Naive thymus-derived CD4-positive, alpha-beta T cell (primary cell): ENCODE measurements around the gene PTPRK. TPM values are rescaled to one million over a fixed set of nuclear protein-coding genes. Genes with fewer than 3 reads are reported as not detected.

ENCODE experiments used
- ATAC-seq: fragments of 150-1000 bp; cut with Tn5 transposase; 2 replicates; pipeline ENCODE4 v1.10.0; 2021; ENCODE audit warnings: mild to moderate bottlenecking, moderate library complexity
- CTCF ChIA-PET: fragments of 350-600 bp; sonication (Branson Sonifier 250); formaldehyde crosslinking; loops from one replicate; lab custom pipeline; 2021; ENCODE audit warnings: antibody characterized with exemption; lab: Charles Lee
- POLR2A ChIA-PET: fragments of 350-600 bp; sonication (Branson Sonifier 250); formaldehyde crosslinking; loops from one replicate; lab custom pipeline; 2021; ENCODE audit warnings: antibody characterized with exemption, inconsistent platforms; lab: Charles Lee
- DNase-seq, 9 donors: peaks; one replicate each; pipeline versions ENCODE4 v3.0.0 to v3.0.0-alpha.2; 2020 to 2022; ENCODE audit warnings: mixed read lengths in 1 of 9
- H3K27ac ChIP-seq: one replicate; pipeline ENCODE4 v1.7.0; 2013; ENCODE audit warnings: mild to moderate bottlenecking, low read depth, low read length, moderate library complexity
- H3K27me3 ChIP-seq, 2 donors: one replicate each; pipeline ENCODE4 v1.7.0; 2013; ENCODE audit warnings: low read length in 2 of 2, mild to moderate bottlenecking in 2 of 2, moderate library complexity in 2 of 2; ENCODE audit not compliant: control insufficient read depth in 2 of 2, insufficient read depth in 2 of 2
- H3K36me3 ChIP-seq, 3 experiments: 1 replicate in 2 of 3; 2 replicates in 1 of 3; pipeline ENCODE4 v1.7.0; 2013; ENCODE audit warnings: low read length in 3 of 3, mild to moderate bottlenecking in 3 of 3, moderate library complexity in 1 of 3; ENCODE audit not compliant: insufficient read depth in 3 of 3, control insufficient read depth in 2 of 3
- H3K4me1 ChIP-seq, 2 donors: one replicate each; pipeline ENCODE4 v1.7.0; 2013; ENCODE audit warnings: low read length in 2 of 2, mild to moderate bottlenecking in 2 of 2, moderate library complexity in 1 of 2; ENCODE audit not compliant: control insufficient read depth in 2 of 2, insufficient read depth in 2 of 2
- H3K4me3 ChIP-seq: 2 replicates; pipeline ENCODE4 v1.7.0; 2013; ENCODE audit warnings: mild to moderate bottlenecking, low read length
- H3K9me3 ChIP-seq, 3 experiments: 1 replicate in 2 of 3; 2 replicates in 1 of 3; pipeline ENCODE4 v1.7.0; 2013; ENCODE audit warnings: low read length in 3 of 3; ENCODE audit not compliant: control insufficient read depth in 2 of 3
- H3K27ac Mint-ChIP-seq, 9 donors: one replicate each; pipeline ENCODE4 v1.8.0; 2020 to 2022; ENCODE audit warnings: mixed read lengths in 9 of 9, mild to moderate bottlenecking in 8 of 9, moderate library complexity in 5 of 9, inconsistent platforms in 2 of 9
- H3K27me3 Mint-ChIP-seq, 5 donors: one replicate each; pipeline ENCODE4 v1.8.0; 2021 to 2022; ENCODE audit warnings: mixed read lengths in 5 of 5, mild to moderate bottlenecking in 1 of 5
- H3K36me3 Mint-ChIP-seq, 5 donors: one replicate each; pipeline ENCODE4 v1.8.0; 2020 to 2022; ENCODE audit warnings: mixed read lengths in 5 of 5, mild to moderate bottlenecking in 3 of 5, inconsistent platforms in 1 of 5
- H3K4me1 Mint-ChIP-seq, 7 donors: one replicate each; pipeline ENCODE4 v1.8.0; 2020 to 2022; ENCODE audit warnings: mixed read lengths in 7 of 7, mild to moderate bottlenecking in 3 of 7, inconsistent platforms in 1 of 7
- H3K4me3 Mint-ChIP-seq, 10 donors: one replicate each; pipeline ENCODE4 v1.8.0; 2020 to 2022; ENCODE audit warnings: mild to moderate bottlenecking in 10 of 10, mixed read lengths in 10 of 10, moderate library complexity in 6 of 10, inconsistent platforms in 2 of 10
- H3K9me3 Mint-ChIP-seq, 11 donors: one replicate each; pipeline ENCODE4 v1.8.0; 2020 to 2022; ENCODE audit warnings: mixed read lengths in 11 of 11, mild to moderate bottlenecking in 4 of 11, inconsistent platforms in 1 of 11, moderate library complexity in 1 of 11
- intact Hi-C, 2 donors: fragments of 100-400 bp; cut with micrococcal nuclease; formaldehyde crosslinking; loops; one replicate each; pipeline ENCODE4 v1.15.1; 2023
- polyA plus RNA-seq, 2 donors: library from polyadenylated mRNA; unstranded; fragments of 300-500 nt; fragmentation: Illumina TruSeq; gene quantifications; one replicate each; pipeline ENCODE4 v1.2.3, GENCODE V29; 2021
- total RNA-seq, 6 experiments: library from RNA in 5 of 6; stranded (reverse) in 5 of 6; gene quantifications; 1 replicate in 5 of 6; 2 replicates in 1 of 6; pipeline ENCODE4 v1.2.3 and lab custom pipeline; 2021 to 2026

The PTPRK gene
- total and polyA plus RNA-seq, 7 experiments from 2014 or later, result 1.3 to 6.5 (median 2.3) TPM

DNA sequence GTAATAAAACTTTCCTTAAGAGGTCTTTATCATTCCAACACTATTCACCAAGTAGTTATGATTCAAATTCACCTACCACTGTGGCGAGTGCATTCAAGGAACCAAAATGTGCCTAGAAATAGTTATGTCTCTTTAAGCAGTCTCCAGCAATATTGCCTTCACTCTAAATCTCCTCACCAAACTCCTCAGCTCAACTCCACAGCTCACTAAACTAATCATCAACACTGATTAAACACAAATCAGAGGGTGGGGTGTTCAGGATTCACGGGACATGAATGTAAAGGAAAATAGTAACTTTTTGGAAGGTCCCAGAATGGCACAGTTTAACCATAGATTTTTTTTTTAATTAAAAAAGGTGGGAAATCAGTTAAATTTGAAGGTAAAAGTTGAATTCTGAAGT is 549.0 kb downstream of the PTPRK start:
- Histone ChIP-seq H3K27ac (peak overlapping the region; percentile 83), H3K4me3 (peak overlapping the region; percentile 43), H3K4me1 (peaks cover 36 to 44% of the 10 kb centered on the region in 2 donors), H3K27me3 (no peaks in the 10 kb centered on the region), H3K9me3 (no peaks in the 10 kb centered on the region), H3K36me3 (no peaks in the 10 kb centered on the region)
- DNase-seq (no peak), ATAC-seq (no peak)
- ChIA-PET POLR2A (interaction anchor here (0.7 to 1.9 kb wide), 11 partner anchors 11 to 112 kb away, joined by 3 to 17 read pairs (median 5); partner anchors contain the start of gene THEMIS), CTCF (interaction anchor here (0.6 to 3.8 kb wide), 5 partner anchors 18 to 1565 kb away, joined by 3 to 17 read pairs (median 4); partner anchors contain the start of gene THEMIS)
- intact Hi-C loops, result loop anchor here in 1 of 2 donors (1.0 to 10.0 kb wide), 3 partner anchors 48 to 549 kb away; partner anchors contain the start of gene PTPRK
- peaks cover 12 to 82% (median 66%) of the 10 kb centered on the region in 7 donors for H3K4me1 Mint-ChIP-seq
- H3K9me3 Mint-ChIP-seq, result peaks cover 0 to 16% (median 0%) of the 10 kb centered on the region in 11 donors
- no peaks in the 10 kb centered on the region for H3K27me3 Mint-ChIP-seq
- peak overlapping the region; percentile 71 to 99 (median 97) for H3K27ac Mint-ChIP-seq
- peaks cover 0 to 35% (median 0%) of the 10 kb centered on the region in 5 donors for H3K36me3 Mint-ChIP-seq
- H3K4me3 Mint-ChIP-seq, result peak overlapping the region; percentile 17 to 96 (median 87)

DNA sequence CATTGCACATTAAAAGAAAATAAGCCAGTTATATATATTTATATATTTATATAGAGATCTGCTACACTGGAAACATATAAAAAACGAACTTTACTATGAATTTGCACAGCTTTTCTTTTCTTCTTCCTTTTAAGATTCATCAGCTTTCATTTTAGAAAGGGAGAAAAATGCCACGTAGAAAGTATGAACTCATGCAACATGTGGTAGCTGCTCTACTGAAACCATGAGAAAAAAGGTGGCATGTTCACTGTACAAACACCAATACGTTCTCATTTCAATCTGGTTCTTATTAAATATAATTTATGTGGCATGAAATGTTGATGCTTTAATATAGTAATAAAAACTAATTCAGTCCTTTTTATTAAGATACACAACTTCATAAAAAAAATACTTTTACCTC is 550.7 kb downstream of the PTPRK start:
- peak in 2 of 9 donors; percentile 26 to 28 for DNase-seq
- Histone ChIP-seq H3K36me3 (no peaks in the 10 kb centered on the region), H3K27ac (peak overlapping the region; percentile 55), H3K4me1 (peaks cover 36 to 43% of the 10 kb centered on the region in 2 donors), H3K27me3 (no peaks in the 10 kb centered on the region), H3K4me3 (no peak overlapping the region), H3K9me3 (no peaks in the 10 kb centered on the region)
- intact Hi-C loops, result loop anchor here in 1 of 2 donors (2.0 to 10.0 kb wide), 2 partner anchors 355 to 551 kb away; partner anchors contain the start of gene PTPRK
- peak overlapping the region; percentile 69 to 96 (median 80) for H3K27ac Mint-ChIP-seq
- peaks cover 0 to 13% (median 0%) of the 10 kb centered on the region in 11 donors for H3K9me3 Mint-ChIP-seq
- H3K36me3 Mint-ChIP-seq, result peaks cover 0 to 31% (median 4%) of the 10 kb centered on the region in 5 donors
- POLR2A ChIA-PET, result interaction anchor here (0.9 to 2.8 kb wide), 8 partner anchors 14 to 69 kb away, joined by 3 to 16 read pairs (median 6); partner anchors contain the start of gene THEMIS
- peak overlapping the region; percentile 25 to 83 (median 70) for H3K4me3 Mint-ChIP-seq
- peaks cover 12 to 73% (median 65%) of the 10 kb centered on the region in 7 donors for H3K4me1 Mint-ChIP-seq
- H3K27me3 Mint-ChIP-seq, result no peaks in the 10 kb centered on the region
- CTCF ChIA-PET, result interaction anchor here (0.5 to 3.8 kb wide), 4 partner anchors 16 to 114 kb away, joined by 4 to 17 read pairs (median 9); partner anchors contain the start of gene THEMIS
- no peak for ATAC-seq

GRCh38 chr6:127968394-127968793 is 552.0 kb downstream of the PTPRK start:
- CTCF ChIA-PET, result interaction anchor here (1.0 to 2.8 kb wide), 3 partner anchors 13 to 67 kb away, joined by 4 to 13 read pairs (median 6); partner anchors contain the start of gene THEMIS
- POLR2A ChIA-PET, result interaction anchor here (0.8 to 2.8 kb wide), 7 partner anchors 10 to 213 kb away, joined by 3 to 16 read pairs (median 5); partner anchors contain the start of gene THEMIS
- no peaks in the 10 kb centered on the region for H3K27me3 ChIP-seq
- no peaks in the 10 kb centered on the region for H3K36me3 ChIP-seq
- Mint-ChIP-seq H3K4me3 (peak overlapping the region in 2 of 10 donors; percentile 5 to 73), H3K9me3 (peaks cover 0 to 14% (median 0%) of the 10 kb centered on the region in 11 donors), H3K36me3 (peaks cover 0 to 25% (median 4%) of the 10 kb centered on the region in 5 donors), H3K27ac (peak overlapping the region in 5 of 9 donors; percentile 14 to 83 (median 78)), H3K4me1 (peaks cover 4 to 60% (median 52%) of the 10 kb centered on the region in 7 donors), H3K27me3 (no peaks in the 10 kb centered on the region)
- DNase-seq, result no peak
- no peak overlapping the region for H3K4me3 ChIP-seq
- no peak for ATAC-seq
- H3K9me3 ChIP-seq, result no peaks in the 10 kb centered on the region
- intact Hi-C loops, result no loop called here
- peaks cover 25 to 38% of the 10 kb centered on the region in 2 donors for H3K4me1 ChIP-seq
- no peak overlapping the region for H3K27ac ChIP-seq

DNA sequence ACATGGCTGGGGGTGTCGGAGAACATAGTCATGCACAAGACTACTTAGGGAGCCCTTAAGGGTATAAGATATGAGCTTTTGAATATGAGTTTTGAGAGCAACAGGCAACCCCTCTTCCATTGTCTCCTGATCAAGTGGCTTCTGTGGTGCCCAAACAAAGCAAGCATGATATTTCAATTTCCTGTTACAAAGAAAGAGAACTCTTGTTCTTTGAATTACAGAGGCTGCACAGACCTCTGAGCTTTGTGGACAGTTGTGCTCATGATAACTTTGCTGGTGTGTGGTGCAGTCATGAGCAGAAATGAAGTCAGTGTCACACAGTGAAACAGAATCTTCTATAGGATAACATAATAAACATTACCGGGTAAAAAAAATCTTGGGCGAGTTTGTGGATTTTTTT is 552.7 kb downstream of the PTPRK start:
- peaks cover 4 to 58% (median 45%) of the 10 kb centered on the region in 7 donors for H3K4me1 Mint-ChIP-seq
- peaks cover 0 to 14% (median 0%) of the 10 kb centered on the region in 11 donors for H3K9me3 Mint-ChIP-seq
- H3K4me3 ChIP-seq, result no peak overlapping the region
- ATAC-seq, result no peak
- H3K27ac ChIP-seq, result no peak overlapping the region
- intact Hi-C loops, result loop anchor here in 1 of 2 donors (1.0 kb wide), 1 partner anchor 16 kb away; no protein-coding TSS in a partner anchor
- H3K27me3 ChIP-seq, result no peaks in the 10 kb centered on the region
- H3K27me3 Mint-ChIP-seq, result no peaks in the 10 kb centered on the region
- H3K36me3 Mint-ChIP-seq, result peaks cover 0 to 23% (median 4%) of the 10 kb centered on the region in 5 donors
- peak overlapping the region; percentile 9 to 90 (median 78) for H3K27ac Mint-ChIP-seq
- peaks cover 20 to 33% of the 10 kb centered on the region in 2 donors for H3K4me1 ChIP-seq
- ChIA-PET CTCF (interaction anchor here (1.0 to 2.8 kb wide), 3 partner anchors 12 to 67 kb away, joined by 6 to 13 read pairs (median 6); partner anchors contain the start of gene THEMIS), POLR2A (interaction anchor here (1.0 to 2.8 kb wide), 3 partner anchors 10 to 34 kb away, joined by 3 to 16 read pairs (median 13); no protein-coding TSS in a partner anchor)
- peak overlapping the region in 8 of 10 donors; percentile 3 to 81 (median 54) for H3K4me3 Mint-ChIP-seq
- H3K9me3 ChIP-seq, result no peaks in the 10 kb centered on the region
- DNase-seq, result peak in 3 of 9 donors; percentile 18 to 44 (median 31)
- H3K36me3 ChIP-seq, result no peaks in the 10 kb centered on the region

GRCh38 chr6:127966616-127967015 is 553.8 kb downstream of the PTPRK start:
- no peak overlapping the region for H3K27ac ChIP-seq
- H3K4me1 ChIP-seq, result peaks cover 14 to 29% of the 10 kb centered on the region in 2 donors
- Mint-ChIP-seq H3K36me3 (peaks cover 0 to 32% (median 4%) of the 10 kb centered on the region in 5 donors), H3K27ac (peak overlapping the region in 3 of 9 donors; percentile 21 to 36 (median 35)), H3K4me3 (no peak overlapping the region), H3K27me3 (no peaks in the 10 kb centered on the region), H3K4me1 (peaks cover 4 to 54% (median 34%) of the 10 kb centered on the region in 7 donors), H3K9me3 (peaks cover 0 to 21% (median under 1%) of the 10 kb centered on the region in 11 donors)
- no peaks in the 10 kb centered on the region for H3K36me3 ChIP-seq
- intact Hi-C loops, result loop anchor here in 1 of 2 donors (1.0 kb wide), 1 partner anchor 15 kb away; no protein-coding TSS in a partner anchor
- ATAC-seq (no peak), DNase-seq (no peak)
- no peaks in the 10 kb centered on the region for H3K9me3 ChIP-seq
- H3K4me3 ChIP-seq, result no peak overlapping the region
- ChIA-PET CTCF (no interaction called here), POLR2A (interaction anchor here (0.6 to 0.9 kb wide), 3 partner anchors 30 to 163 kb away, joined by 3 to 4 read pairs (median 4); no protein-coding TSS in a partner anchor)
- H3K27me3 ChIP-seq, result no peaks in the 10 kb centered on the region

DNA sequence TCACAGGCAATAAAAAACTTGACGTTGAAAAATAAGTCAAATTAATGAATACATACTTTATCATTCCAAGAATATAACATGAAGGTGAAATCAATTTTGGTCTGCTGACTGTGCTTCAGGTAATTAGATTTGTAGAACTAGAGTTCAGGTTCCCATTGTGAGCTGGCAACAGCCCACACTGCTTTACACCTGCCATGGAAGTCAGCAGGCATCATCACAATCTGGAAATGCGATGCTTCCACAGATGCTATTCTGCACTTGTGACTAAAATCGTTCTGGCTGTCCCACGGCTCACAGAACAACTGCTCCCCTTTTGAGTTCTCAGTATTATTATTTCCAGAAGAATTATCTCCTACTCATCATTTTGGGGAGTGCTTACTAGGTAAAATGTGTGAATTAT is 556.9 kb downstream of the PTPRK start:
- CTCF ChIA-PET, result no interaction called here
- H3K4me1 ChIP-seq, result peaks cover 6 to 12% of the 10 kb centered on the region in 2 donors
- H3K36me3 Mint-ChIP-seq, result peaks cover 0 to 46% (median 4%) of the 10 kb centered on the region in 5 donors
- no peak overlapping the region for H3K4me3 Mint-ChIP-seq
- POLR2A ChIA-PET, result interaction anchor here (0.6 to 0.7 kb wide), 2 partner anchors 24 to 1479 kb away, joined by 4 to 5 read pairs; no protein-coding TSS in a partner anchor
- H3K27ac Mint-ChIP-seq, result no peak overlapping the region
- H3K27me3 Mint-ChIP-seq, result no peaks in the 10 kb centered on the region
- H3K4me3 ChIP-seq, result no peak overlapping the region
- no peaks in the 10 kb centered on the region for H3K9me3 ChIP-seq
- H3K36me3 ChIP-seq, result no peaks in the 10 kb centered on the region
- no peak for DNase-seq
- no peak for ATAC-seq
- H3K27me3 ChIP-seq, result no peaks in the 10 kb centered on the region
- intact Hi-C loops, result loop anchor here in 1 of 2 donors (1.0 kb wide), 1 partner anchor 8 kb away; no protein-coding TSS in a partner anchor
- peaks cover 4 to 32% (median 19%) of the 10 kb centered on the region in 7 donors for H3K4me1 Mint-ChIP-seq
- peaks cover 0 to 28% (median 1%) of the 10 kb centered on the region in 11 donors for H3K9me3 Mint-ChIP-seq
- no peak overlapping the region for H3K27ac ChIP-seq
